Uterus (tissue), 4 donors: Measurements from ENCODE around the gene SMPD4. TPM values are rescaled to one million over a fixed set of nuclear protein-coding genes. Genes with fewer than 3 reads are reported as not detected.
"Not testable (repeated sequence)": the region's sequence is repeated elsewhere in the genome, so short reads cannot be mapped to it uniquely, and the experiment has no call there.

Source experiments
- DNase-seq, 2 donors: peaks; one replicate each; pipeline ENCODE4 v3.0.0-alpha.2; 2019 to 2020
- H3K27ac ChIP-seq, 2 donors: fragments of 200-600 bp; sonication (generic); 1 replicate in 1 of 2; 2 replicates in 1 of 2; pipeline ENCODE4 v1.5.1; 2016 to 2018
- H3K27me3 ChIP-seq, 2 donors: fragments of 200-600 bp; sonication (generic); one replicate each; pipeline ENCODE4 v1.5.1; 2018 to 2019; ENCODE audit warnings: control low read depth in 1 of 2
- H3K36me3 ChIP-seq, 2 donors: fragments of 200-600 bp; sonication (generic); one replicate each; pipeline ENCODE4 v1.5.1; 2019; ENCODE audit warnings: control low read depth in 1 of 2
- H3K4me1 ChIP-seq, 2 donors: fragments of 200-600 bp; sonication (generic); one replicate each; pipeline ENCODE4 v1.5.1; 2018 to 2019; ENCODE audit warnings: control low read depth in 1 of 2
- H3K4me3 ChIP-seq, 2 donors: fragments of 200-600 bp; sonication (generic); 1 replicate in 1 of 2; 2 replicates in 1 of 2; pipeline ENCODE4 v1.5.1; 2018 to 2019; ENCODE audit warnings: mild to moderate bottlenecking in 1 of 2
- H3K9me3 ChIP-seq, 2 donors: fragments of 200-600 bp; sonication (generic); one replicate each; pipeline ENCODE4 v1.5.1; 2019; ENCODE audit warnings: control low read depth in 1 of 2
- CTCF ChIP-seq, 4 experiments: fragments of 200-600 bp in 2 of 4; fragments of 450-650 bp in 2 of 4; sonication (generic) in 2 of 4; IDR thresholded peaks; one replicate each; pipeline ENCODE4 v1.5.1; 2016 to 2019; ENCODE audit warnings: antibody characterized with exemption in 4 of 4, mild to moderate bottlenecking in 2 of 4, moderate library complexity in 1 of 4
- POLR2A ChIP-seq, 2 donors: fragments of 450-650 bp; IDR thresholded peaks; one replicate each; pipeline ENCODE4 v1.6.1; 2016; ENCODE audit warnings: antibody characterized with exemption in 2 of 2, mild to moderate bottlenecking in 1 of 2, moderate library complexity in 1 of 2
- intact Hi-C: fragments of 100-400 bp; cut with DNase I; formaldehyde crosslinking; loops from one replicate; pipeline ENCODE4 v1.15.1; 2023; ENCODE audit warnings: low total_unique reads
- total RNA-seq, 4 donors: library from RNA; depleted of rRNA in 3 of 4; stranded (reverse); fragments of >200 nt in 3 of 4; gene quantifications; one replicate each; pipeline versions ENCODE4 v1.1.0 to v1.2.4, GENCODE V29; 2014 to 2023
- donor health status: DM: yes; HTN: yes; CAD: no.

Gene SMPD4
- total RNA-seq, 4 donors from 2014 or later: 15.0 to 74.9 (median 35.4) TPM

DNA sequence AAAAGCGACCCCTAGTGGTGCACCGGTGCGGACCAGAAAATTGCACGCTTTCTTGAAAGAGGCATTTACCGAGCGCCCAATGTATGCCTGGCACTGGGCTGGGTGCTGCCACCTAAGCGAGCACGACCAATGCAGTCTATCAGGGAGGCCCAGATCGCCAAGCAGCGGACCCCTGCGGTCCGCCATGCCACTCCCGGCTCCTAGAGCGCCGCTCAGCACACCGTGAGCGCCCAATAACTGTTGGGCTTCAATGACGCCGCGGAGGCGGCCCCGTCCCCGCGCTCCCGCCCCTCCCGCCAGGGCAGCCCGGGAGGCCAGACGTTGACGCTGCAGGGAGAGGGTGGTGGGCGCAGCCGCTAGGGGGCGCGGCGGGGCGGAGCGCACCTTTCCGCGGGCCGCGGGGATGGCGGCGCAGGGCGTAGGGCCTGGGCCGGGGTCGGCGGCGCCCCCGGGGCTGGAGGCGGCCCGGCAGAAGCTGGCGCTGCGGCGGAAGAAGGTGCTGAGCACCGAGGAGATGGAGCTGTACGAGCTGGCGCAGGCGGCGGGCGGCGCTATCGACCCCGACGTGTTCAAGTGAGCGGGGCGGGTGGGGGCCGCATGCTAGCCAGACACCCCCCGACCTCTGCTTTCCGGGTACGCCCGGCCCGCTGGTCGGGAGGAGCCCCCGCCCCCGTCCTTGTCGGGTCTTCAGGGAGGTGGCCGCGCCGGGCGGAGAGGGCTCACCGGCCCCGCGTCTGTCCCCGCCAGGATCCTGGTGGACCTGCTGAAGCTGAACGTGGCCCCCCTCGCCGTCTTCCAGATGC lies 679 bp upstream of the SMPD4 start, which contains the start of gene MZT2B:
TSS of gene MZT2B (plus strand) at position 383 of the 803 bp plus-strand sequence. CDS start at position 404, 21 bp downstream.
- intact Hi-C loops: loop anchor here (10.0 kb wide), 1 partner anchor 153 kb away; no protein-coding TSS in a partner anchor
- peak within 1 kb of the TSS; percentile 92 to 95 for H3K27ac ChIP-seq
- H3K9me3 ChIP-seq, H3K36me3 ChIP-seq, H3K27me3 ChIP-seq: not testable (repeated sequence)
- peaks cover 0 to 11% of the 10 kb centered on the region in 2 donors for H3K4me1 ChIP-seq
- H3K4me3 ChIP-seq: peak within 1 kb of the TSS; percentile 84 to 100
- DNase-seq: peak; percentile 83 to 88
- peak in 1 of 2 donors; percentile 68 for TF ChIP-seq POLR2A (IDR thresholded peaks at IDR 0.05)
- peak; percentile 60 to 94 (median 88) for TF ChIP-seq CTCF (IDR thresholded peaks at IDR 0.05)

GRCh38 chr2:130180404-130181324 lies 738 bp downstream of the SMPD4 start:
- DNase-seq, H3K27me3 ChIP-seq, H3K9me3 ChIP-seq, H3K36me3 ChIP-seq: not testable (repeated sequence)
- Histone ChIP-seq H3K4me1 (peaks cover 0 to 11% of the 10 kb centered on the region in 2 donors), H3K27ac (peak overlapping the region; percentile 92 to 95), H3K4me3 (peak overlapping the region; percentile 84 to 100)
- intact Hi-C loops: loop anchor here (10.0 kb wide), 1 partner anchor 154 kb away; no protein-coding TSS in a partner anchor

- H3K4me1 ChIP-seq: not testable (repeated sequence)
Observed at GRCh38 chr2:130174866-130175265, 6.5 kb downstream of the SMPD4 start.

GRCh38 chr2:130169896-130170295 lies 11.5 kb downstream of the SMPD4 start:
- H3K27ac ChIP-seq: no peak overlapping the region
- intact Hi-C loops: no loop called here
- no peaks in the 10 kb centered on the region for H3K36me3 ChIP-seq
- no peaks in the 10 kb centered on the region for H3K9me3 ChIP-seq
- H3K4me3 ChIP-seq: no peak overlapping the region
- H3K4me1 ChIP-seq: no peaks in the 10 kb centered on the region
- H3K27me3 ChIP-seq: no peaks in the 10 kb centered on the region
- no peak for TF ChIP-seq CTCF (IDR thresholded peaks at IDR 0.05)
- TF ChIP-seq POLR2A (IDR thresholded peaks at IDR 0.05): no peak
- DNase-seq: no peak

More at GRCh38 chr2:130174866-130175265, 6.5 kb downstream of the SMPD4 start:
- H3K36me3 ChIP-seq, H3K9me3 ChIP-seq, H3K27ac ChIP-seq, H3K27me3 ChIP-seq, DNase-seq, intact Hi-C loops, H3K4me3 ChIP-seq: not testable (repeated sequence)

- H3K36me3 ChIP-seq, H3K4me3 ChIP-seq, H3K27ac ChIP-seq, DNase-seq, H3K4me1 ChIP-seq, intact Hi-C loops, H3K9me3 ChIP-seq, H3K27me3 ChIP-seq: not testable (repeated sequence)
Observed at GRCh38 chr2:130169163-130169562, 12.2 kb downstream of the SMPD4 start.

GRCh38 chr2:130166611-130167010 lies 14.8 kb downstream of the SMPD4 start:
- H3K4me3 ChIP-seq, H3K27ac ChIP-seq, H3K27me3 ChIP-seq, H3K4me1 ChIP-seq, DNase-seq, H3K9me3 ChIP-seq, intact Hi-C loops, H3K36me3 ChIP-seq: not testable (repeated sequence)
